Thyroid gland (tissue), 4 donors: ENCODE measurements around the gene GLYATL1B.

Experiments used
- POLR2A ChIP-seq, 2 donors: fragments of 450-650 bp; IDR thresholded peaks; one replicate each; pipeline ENCODE4 v1.6.1; 2017; ENCODE audit warnings: antibody characterized with exemption in 2 of 2, mild to moderate bottlenecking in 2 of 2, moderate library complexity in 1 of 2
- TF ChIP-seq, protein P1 (sequence below), 6 experiments: fragments of 200-600 bp in 3 of 6; fragments of 450-650 bp in 3 of 6; sonication (generic) in 3 of 6; IDR thresholded peaks; one replicate each; pipeline ENCODE4 v1.5.1; 2016 to 2019; ENCODE audit warnings: antibody characterized with exemption in 6 of 6, mild to moderate bottlenecking in 2 of 6, inconsistent platforms in 1 of 6, moderate library complexity in 1 of 6

GRCh38 chr11:59115553-59115952 is 29.4 kb downstream of the GLYATL1B start:
- TF ChIP-seq, protein P1, sequence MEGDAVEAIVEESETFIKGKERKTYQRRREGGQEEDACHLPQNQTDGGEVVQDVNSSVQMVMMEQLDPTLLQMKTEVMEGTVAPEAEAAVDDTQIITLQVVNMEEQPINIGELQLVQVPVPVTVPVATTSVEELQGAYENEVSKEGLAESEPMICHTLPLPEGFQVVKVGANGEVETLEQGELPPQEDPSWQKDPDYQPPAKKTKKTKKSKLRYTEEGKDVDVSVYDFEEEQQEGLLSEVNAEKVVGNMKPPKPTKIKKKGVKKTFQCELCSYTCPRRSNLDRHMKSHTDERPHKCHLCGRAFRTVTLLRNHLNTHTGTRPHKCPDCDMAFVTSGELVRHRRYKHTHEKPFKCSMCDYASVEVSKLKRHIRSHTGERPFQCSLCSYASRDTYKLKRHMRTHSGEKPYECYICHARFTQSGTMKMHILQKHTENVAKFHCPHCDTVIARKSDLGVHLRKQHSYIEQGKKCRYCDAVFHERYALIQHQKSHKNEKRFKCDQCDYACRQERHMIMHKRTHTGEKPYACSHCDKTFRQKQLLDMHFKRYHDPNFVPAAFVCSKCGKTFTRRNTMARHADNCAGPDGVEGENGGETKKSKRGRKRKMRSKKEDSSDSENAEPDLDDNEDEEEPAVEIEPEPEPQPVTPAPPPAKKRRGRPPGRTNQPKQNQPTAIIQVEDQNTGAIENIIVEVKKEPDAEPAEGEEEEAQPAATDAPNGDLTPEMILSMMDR (IDR thresholded peaks at IDR 0.05), result no peak
- TF ChIP-seq POLR2A (IDR thresholded peaks at IDR 0.05), result no peak
